22Rv1 (cell line): ENCODE results near the gene TYRO3.

ENCODE experiments used
- ZFX ChIP-seq: fragments of 450-650 bp; IDR thresholded peaks from 2 replicates; pipeline ENCODE4 v1.6.1; 2017; ENCODE audit warnings: antibody characterized with exemption, borderline replicate concordance
- TF ChIP-seq, protein P1 (sequence below): fragments of 450-650 bp; IDR thresholded peaks from 2 replicates; pipeline ENCODE4 v1.5.1; 2017; ENCODE audit warnings: mild to moderate bottlenecking

DNA sequence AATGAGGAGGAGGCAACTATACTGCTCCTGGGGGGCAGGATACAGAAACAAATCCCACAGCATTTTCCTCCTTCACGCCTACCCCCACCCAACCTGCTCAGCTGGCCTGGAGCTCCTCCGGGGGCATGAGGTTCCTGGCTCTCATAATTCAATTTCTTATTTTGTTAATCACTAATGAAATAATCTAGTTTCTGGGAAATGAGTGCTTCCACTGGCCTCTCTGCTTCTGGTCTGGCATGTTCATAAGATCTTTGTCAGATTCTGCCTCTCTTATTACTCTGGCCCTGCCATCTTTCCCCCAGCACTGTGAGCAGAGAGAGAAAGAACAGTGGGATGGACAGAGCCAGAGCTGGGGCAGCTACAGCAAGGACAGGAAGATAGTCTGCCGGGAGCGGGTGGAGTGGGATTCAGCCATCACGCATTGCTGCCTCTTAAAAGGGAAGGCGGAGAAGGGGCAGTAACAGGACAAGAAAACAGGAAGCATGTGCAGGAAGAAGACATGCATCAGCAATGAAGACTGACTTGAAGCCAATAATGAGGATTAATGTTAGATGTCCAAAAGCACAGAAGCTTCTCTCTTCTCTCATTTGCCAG lies 28.6 kb upstream of the TYRO3 start:
- TF ChIP-seq, protein P1, sequence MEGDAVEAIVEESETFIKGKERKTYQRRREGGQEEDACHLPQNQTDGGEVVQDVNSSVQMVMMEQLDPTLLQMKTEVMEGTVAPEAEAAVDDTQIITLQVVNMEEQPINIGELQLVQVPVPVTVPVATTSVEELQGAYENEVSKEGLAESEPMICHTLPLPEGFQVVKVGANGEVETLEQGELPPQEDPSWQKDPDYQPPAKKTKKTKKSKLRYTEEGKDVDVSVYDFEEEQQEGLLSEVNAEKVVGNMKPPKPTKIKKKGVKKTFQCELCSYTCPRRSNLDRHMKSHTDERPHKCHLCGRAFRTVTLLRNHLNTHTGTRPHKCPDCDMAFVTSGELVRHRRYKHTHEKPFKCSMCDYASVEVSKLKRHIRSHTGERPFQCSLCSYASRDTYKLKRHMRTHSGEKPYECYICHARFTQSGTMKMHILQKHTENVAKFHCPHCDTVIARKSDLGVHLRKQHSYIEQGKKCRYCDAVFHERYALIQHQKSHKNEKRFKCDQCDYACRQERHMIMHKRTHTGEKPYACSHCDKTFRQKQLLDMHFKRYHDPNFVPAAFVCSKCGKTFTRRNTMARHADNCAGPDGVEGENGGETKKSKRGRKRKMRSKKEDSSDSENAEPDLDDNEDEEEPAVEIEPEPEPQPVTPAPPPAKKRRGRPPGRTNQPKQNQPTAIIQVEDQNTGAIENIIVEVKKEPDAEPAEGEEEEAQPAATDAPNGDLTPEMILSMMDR: no peak
- TF ChIP-seq ZFX: no peak
